ENCODE data around the gene ISOC1.

DNA sequence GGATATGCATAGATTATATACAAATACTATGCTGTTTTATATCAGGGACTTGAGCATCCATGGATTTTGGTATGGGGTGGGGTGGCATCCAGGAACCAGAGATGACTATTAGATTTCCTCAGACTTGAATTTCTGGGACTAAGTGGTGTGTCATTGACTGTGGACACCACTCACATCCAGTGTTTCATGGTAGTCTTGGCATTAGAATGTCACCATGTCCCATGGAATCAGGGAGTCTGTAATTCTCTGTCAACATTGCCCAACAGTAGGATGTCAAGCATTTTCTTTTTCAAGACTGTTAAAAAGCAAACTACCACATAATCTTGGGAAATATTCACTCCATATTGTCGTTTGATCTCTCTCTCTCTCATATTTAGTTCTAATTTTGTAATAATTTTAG lies 13.1 kb downstream of the ISOC1 start:
- TF ChIP-seq, protein P1, sequence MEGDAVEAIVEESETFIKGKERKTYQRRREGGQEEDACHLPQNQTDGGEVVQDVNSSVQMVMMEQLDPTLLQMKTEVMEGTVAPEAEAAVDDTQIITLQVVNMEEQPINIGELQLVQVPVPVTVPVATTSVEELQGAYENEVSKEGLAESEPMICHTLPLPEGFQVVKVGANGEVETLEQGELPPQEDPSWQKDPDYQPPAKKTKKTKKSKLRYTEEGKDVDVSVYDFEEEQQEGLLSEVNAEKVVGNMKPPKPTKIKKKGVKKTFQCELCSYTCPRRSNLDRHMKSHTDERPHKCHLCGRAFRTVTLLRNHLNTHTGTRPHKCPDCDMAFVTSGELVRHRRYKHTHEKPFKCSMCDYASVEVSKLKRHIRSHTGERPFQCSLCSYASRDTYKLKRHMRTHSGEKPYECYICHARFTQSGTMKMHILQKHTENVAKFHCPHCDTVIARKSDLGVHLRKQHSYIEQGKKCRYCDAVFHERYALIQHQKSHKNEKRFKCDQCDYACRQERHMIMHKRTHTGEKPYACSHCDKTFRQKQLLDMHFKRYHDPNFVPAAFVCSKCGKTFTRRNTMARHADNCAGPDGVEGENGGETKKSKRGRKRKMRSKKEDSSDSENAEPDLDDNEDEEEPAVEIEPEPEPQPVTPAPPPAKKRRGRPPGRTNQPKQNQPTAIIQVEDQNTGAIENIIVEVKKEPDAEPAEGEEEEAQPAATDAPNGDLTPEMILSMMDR (conservative IDR thresholded peaks at IDR 0.05 in 1 of 2, IDR thresholded peaks at IDR 0.05 in 1 of 2; ENCODE audit: extremely low read depth in 1 of 2, insufficient read depth in 1 of 2, low read depth in 1 of 2, low read length in 2 of 2), result no peak
- TF ChIP-seq EZH2 (IDR thresholded peaks at IDR 0.05; ENCODE audit: borderline replicate concordance, low read length), result no peak

Measured in mammary epithelial cell (primary cell).